Bone marrow (tissue), 2 donors: ENCODE measurements around the gene CPSF4.
"Not testable (repeated sequence)": the region's sequence is repeated elsewhere in the genome, so short reads cannot be mapped to it uniquely, and the experiment has no call there.

Experiments used
- DNase-seq, 2 donors: peaks; one replicate each; lab custom pipeline; 2025; lab: John Stamatoyannopoulos, UW

Gene CPSF4

GRCh38 chr7:99408379-99409191 is 30.2 kb upstream of the CPSF4 start, which contains the start of the genes BUD31 and PDAP1:
Gene BUD31 (plus strand): TSS chr7:99408969. CDS start chr7:99411093, 2,124 bp downstream.
Gene PDAP1 (minus strand): TSS chr7:99408597. CDS start chr7:99408548, 49 bp downstream.
- DNase-seq: peak; percentile 91 to 97

- DNase-seq: no peak
These were observed 29.6 kb upstream of the CPSF4 start for GRCh38 chr7:99409192-99409572.

GRCh38 chr7:99409806-99410205 is 28.9 kb upstream of the CPSF4 start:
- no peak for DNase-seq

GRCh38 chr7:99410635-99411034 is 28.1 kb upstream of the CPSF4 start:
- no peak for DNase-seq

GRCh38 chr7:99415513-99416127 is 23.1 kb upstream of the CPSF4 start:
- not testable (repeated sequence) for DNase-seq

- no peak for DNase-seq
These were observed 20.5 kb upstream of the CPSF4 start for GRCh38 chr7:99418260-99418659.

- DNase-seq: no peak
These were observed 19.3 kb upstream of the CPSF4 start for GRCh38 chr7:99419323-99420021.

- DNase-seq: no peak
These were observed 18.5 kb upstream of the CPSF4 start for GRCh38 chr7:99420213-99420612.

GRCh38 chr7:99420986-99421385 is 17.8 kb upstream of the CPSF4 start:
- no peak for DNase-seq

- no peak for DNase-seq
These were observed 16.6 kb upstream of the CPSF4 start for GRCh38 chr7:99422186-99422585.

- DNase-seq: no peak
These were observed 16.1 kb upstream of the CPSF4 start for GRCh38 chr7:99422625-99423024.

- DNase-seq: no peak
These were observed 13.6 kb upstream of the CPSF4 start for GRCh38 chr7:99424932-99425730.

- DNase-seq: no peak
These were observed 9.7 kb upstream of the CPSF4 start for GRCh38 chr7:99428972-99429566.

GRCh38 chr7:99429756-99430155 is 9.0 kb upstream of the CPSF4 start:
- DNase-seq: no peak

- DNase-seq: not testable (repeated sequence)
These were observed 6.8 kb upstream of the CPSF4 start for GRCh38 chr7:99431756-99432540.

GRCh38 chr7:99433158-99433557 is 5.6 kb upstream of the CPSF4 start:
- DNase-seq: no peak

GRCh38 chr7:99437946-99438572 is 684 bp upstream of the CPSF4 start:
- DNase-seq: no peak

GRCh38 chr7:99440195-99440594 is 1.5 kb downstream of the CPSF4 start:
- no peak for DNase-seq

GRCh38 chr7:99446096-99446495 is 7.4 kb downstream of the CPSF4 start:
- no peak for DNase-seq

- DNase-seq: no peak
These were observed 9.2 kb downstream of the CPSF4 start for GRCh38 chr7:99447943-99448342.
